Jurkat, Clone E6-1 (cell line): Measurements from ENCODE around the gene FOXK2. TPM values are rescaled to one million over a fixed set of nuclear protein-coding genes. Genes with fewer than 3 reads are reported as not detected.

ENCODE experiments used
- DNase-seq: peaks from one replicate; pipeline ENCODE4 v3.0.0-alpha.2; 2011; ENCODE audit warnings: low read depth, low spot score
- H3K4me3 ChIP-seq: 2 replicates; pipeline ENCODE4 v1.5.1; 2011; ENCODE audit warnings: mild to moderate bottlenecking, low read length, control low read depth, moderate library complexity
- polyA plus RNA-seq: library from polyadenylated mRNA; unstranded; fragments of >200 nt; gene quantifications from one replicate; pipeline ENCODE4 v1.2.1, GENCODE V29; 2012; ENCODE audit warnings: missing spikeins; ENCODE audit not compliant: insufficient read length, insufficient read depth

FOXK2 gene
- 51.4 TPM for polyA plus RNA-seq

DNA sequence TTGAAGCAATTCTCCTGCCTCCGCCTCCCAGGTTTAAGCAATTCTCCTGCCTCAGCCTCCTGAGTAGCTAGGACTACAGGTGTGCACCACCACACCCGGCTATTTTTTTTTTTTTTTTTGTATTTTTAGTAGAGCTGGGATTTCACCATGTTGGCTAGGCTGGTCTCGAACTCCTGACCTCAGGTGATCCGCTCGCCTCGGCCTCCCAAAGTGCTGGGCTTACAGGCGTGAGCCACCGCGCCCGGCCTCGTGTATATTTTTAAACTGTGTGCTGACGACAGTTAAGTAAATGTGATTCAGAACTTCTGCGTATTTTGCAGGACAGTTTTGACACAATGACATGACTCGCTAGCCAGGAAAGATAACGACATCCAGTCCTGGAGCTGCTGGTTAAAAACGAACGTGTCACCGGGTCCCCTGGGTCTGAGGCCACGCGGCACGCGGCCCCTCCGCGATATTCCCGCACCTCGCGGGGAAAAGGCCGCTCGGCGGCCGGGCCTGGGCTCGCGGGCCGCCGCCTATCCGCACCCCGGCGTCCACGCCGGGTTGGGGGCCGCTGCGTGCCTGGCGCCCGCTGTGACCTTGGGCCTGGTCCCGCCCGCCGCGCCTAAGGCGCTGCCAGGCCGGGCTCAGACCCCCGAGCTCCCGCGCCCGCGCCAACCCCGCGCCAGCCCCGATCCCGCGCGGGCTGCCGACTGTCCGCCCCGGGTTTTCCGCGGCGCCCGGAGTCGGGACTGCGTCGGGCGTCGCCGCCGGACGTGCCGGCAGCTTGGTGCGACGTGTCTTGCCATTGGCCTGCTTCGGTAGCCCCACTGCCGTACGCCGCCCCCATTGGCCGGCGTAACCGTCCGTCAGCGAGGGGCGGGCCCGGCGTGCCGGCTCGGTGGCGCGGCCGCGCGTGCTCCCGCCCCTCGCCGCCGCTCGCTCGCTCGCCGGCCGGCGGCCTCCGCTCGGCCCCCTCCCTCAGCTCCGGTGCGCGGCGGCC is at the start of gene FOXK2:
Gene FOXK2, plus strand, starts transcription at position 907 of the 985 bp plus-strand sequence. CDS start 157 bp downstream, outside the sequence.
- peak; percentile 92 for DNase-seq
- H3K4me3 ChIP-seq: peak within 1 kb of the TSS; percentile 80

DNA sequence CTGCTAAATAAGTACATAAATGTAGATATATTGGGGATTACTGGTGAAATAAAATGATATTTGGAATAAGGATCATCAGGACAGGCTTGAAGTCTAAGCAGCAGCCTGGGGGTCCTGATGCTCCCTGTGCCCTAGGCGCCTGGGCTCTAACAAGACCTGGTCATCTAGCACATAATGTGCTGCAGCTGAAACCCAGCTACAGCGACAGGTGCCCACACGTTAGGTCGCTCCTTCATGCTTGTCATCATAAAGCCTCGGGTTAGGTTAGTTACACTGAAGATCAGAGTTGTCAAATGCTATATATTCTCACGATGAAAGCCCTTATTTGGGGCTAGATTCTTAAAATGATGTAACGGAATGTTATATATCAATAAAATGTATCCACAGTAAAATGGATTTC is 49.5 kb upstream of the FOXK2 start:
- no peak for DNase-seq
- H3K4me3 ChIP-seq: no peak overlapping the region

DNA sequence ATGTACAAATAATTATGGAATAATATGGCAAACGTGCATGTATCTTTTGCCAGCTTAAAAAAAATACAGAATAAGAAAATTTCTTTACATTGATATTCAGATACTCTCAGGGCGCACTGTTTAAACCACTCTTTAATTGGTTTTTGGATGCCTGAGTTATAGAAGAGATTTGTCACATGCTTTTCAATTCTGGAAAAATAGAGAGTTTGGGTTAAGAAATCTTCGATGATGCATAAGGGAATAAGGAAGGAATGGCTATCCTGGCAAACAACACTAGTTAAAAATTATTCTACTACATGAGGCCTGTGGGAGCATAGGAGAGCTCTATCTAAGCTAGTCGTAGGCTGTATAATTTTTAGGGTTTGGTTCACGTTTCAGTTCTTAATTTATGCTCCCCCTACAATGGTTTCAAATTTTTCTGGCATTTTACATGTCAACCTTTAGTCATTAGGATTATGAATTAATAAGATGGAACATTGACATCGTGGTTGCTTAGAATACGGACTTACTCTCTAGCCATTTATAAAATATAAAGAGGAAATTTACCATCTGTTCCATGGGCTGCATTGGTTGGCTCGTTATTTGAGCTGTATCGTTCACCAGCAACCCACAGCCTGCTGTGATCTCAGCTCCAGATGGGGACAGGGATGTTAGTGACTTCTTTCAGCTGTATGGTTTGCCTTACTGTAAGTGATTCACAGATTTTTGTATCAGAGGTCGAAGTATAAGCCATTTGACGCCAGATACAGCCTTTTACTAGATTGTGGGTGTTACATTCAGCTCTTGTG is 45.1 kb upstream of the FOXK2 start:
- no peak overlapping the region for H3K4me3 ChIP-seq
- DNase-seq: no peak

DNA sequence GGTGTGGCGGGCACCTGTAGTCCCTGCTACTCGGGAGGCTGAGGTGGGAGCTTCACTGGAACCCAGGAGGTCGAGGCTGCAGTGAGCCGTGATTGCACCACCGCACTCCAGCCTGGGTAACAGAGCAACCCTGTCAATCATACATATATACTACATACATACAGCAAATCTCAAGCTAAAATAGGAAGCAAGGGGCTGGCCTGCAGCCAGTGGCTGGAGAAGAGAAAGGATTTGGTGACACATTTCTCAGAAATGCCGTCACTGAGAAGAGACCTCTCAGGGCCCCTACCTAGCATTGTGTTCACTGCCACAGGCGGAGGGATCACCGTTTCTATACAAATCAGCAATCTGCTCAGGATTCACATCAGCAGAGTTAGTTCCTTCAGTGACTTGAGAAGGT is 44.1 kb upstream of the FOXK2 start:
- no peak for DNase-seq
- no peak overlapping the region for H3K4me3 ChIP-seq

DNA sequence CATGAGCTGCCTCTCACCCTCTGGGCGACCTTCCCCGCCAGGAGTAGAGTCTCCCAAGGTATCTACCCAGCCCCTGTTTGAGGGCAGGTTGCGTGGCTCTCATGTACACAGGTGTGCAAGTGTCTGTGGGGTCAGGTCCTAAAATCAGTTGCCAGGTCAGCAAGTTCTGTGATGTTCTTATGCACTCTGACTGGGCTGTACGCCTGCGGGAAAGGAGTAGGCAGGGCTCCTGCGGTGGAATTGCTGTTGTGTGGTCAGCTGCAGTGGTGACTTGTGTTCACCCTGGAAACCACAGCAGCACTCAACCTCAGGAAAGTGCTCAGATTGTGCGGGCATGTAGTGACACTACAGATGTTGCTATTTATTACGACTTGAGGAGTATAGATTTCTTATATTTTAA is 41.6 kb upstream of the FOXK2 start:
- no peak overlapping the region for H3K4me3 ChIP-seq
- peak; percentile 19 for DNase-seq

DNA sequence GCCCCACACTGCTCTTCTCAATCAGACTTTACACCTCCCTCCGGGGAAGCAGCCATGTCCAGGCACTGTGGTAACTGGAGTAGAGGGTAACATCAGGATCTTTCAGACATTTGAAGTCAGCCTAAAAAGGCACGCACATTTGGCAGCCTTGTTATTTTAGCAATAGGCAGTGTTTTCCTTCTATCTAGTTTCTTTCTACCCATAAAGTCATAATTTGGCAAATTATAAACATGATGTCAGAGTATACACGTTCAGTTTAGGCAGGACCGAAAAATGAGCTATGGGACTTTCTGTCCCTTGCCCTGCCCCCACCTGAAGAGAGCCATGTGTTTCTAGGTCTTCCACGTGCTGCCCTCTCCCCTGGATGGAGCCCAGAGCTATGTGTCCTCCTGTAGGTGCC is 39.9 kb upstream of the FOXK2 start:
- DNase-seq: no peak
- H3K4me3 ChIP-seq: no peak overlapping the region

DNA sequence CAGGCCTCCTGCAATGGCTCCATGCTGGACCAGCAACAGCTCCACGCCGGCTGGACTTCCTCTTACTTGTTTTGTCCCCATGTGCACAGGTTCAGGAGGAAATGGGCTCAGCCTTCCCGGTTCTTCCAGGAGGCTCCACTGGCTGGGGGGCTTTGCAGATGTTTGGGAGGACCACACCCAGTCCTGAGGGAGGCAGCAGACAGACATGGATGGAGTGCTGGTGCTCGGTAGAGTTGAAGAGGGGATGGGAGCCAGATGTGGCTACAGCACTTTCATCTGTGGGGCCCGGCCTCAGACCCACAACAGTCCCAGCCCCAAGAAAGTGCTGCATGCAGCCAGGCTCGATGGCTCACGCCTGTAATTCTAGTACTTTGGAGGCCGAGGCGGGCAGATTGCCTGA is 39.2 kb upstream of the FOXK2 start:
- H3K4me3 ChIP-seq: no peak overlapping the region
- DNase-seq: no peak

DNA sequence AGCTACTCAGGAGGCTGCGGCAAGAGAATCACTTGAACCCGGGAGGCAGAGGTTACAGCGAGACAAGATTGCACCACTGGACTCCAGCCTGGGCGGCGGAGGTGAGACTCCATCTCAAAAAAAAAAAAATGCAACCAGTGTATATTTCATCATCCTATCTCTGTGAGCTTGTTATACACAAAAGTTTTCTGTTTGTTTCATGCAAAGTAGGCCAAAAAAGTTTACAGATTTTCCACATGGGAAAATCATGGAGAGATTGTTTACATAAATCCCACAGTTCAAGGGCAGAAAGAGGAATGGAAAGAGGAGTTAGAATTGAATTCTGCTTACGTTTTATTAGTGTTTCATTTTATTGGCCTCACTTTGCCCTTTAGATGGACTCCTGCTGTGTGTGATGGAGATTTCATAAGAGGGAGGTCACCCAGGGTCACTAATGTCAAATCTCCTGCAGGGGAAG is 36.3 kb upstream of the FOXK2 start:
- no peak for DNase-seq
- H3K4me3 ChIP-seq: no peak overlapping the region

DNA sequence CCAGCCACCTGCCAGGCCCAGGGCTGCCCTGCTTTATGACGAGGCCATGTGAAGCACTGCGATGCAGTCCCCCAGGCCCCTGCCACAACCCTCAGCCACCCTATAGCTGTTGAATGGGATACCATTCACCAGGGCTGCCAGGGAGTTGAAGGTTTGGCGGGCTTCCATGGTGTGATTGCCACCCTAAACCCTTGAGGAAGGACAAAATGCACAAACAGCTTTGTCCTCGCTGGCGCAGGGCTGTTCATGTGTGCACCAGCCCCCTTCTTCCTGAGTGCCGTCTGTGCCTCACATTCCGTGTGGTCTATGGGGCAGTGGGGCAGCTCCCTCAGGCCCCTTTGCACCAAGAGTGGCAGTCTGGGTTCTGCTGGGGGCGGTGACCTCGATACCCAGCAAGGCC is 35.7 kb upstream of the FOXK2 start:
- DNase-seq: no peak
- H3K4me3 ChIP-seq: no peak overlapping the region

DNA sequence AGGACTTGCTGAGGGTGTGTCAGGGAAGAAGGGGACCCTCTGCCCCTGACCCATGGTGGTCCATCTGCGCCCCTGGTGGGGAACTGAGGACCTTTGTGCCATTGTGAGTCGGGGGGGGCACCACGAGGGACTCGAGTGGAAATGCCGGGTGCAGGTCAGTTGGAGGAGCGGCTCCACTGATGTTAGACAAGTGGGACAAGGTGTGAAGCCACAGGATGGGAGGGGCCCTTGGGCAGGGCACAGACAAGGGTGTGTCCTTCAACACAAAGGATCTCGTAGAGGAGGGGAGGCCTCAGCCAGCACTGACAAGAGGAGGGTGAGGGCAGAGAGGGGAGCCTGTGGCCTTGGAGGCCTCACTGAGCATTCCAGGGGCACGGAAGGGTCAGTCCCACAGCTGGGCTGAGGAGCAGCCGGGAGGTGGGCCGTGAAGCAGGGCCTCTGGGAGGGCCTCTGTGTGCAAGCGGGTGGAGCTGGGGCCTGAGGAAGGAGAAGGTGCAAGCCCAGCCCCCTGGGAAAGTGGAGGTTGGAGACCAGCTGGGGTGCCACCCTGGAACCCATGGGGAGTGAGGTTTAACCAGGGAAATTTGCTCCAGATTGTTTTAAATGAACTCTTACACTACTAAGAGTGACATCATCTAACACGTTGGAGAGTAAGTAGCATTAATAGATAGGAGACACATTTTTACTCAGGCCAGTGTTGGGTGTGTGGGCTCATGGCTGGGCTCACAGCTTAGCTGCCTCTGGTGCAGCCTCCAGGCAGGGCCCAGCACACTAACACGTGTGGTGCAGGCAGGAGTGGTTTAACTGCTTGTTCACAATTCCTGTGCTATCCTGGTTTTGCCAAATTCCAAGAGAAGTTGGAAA is 33.1 kb upstream of the FOXK2 start:
- H3K4me3 ChIP-seq: no peak overlapping the region
- no peak for DNase-seq

DNA sequence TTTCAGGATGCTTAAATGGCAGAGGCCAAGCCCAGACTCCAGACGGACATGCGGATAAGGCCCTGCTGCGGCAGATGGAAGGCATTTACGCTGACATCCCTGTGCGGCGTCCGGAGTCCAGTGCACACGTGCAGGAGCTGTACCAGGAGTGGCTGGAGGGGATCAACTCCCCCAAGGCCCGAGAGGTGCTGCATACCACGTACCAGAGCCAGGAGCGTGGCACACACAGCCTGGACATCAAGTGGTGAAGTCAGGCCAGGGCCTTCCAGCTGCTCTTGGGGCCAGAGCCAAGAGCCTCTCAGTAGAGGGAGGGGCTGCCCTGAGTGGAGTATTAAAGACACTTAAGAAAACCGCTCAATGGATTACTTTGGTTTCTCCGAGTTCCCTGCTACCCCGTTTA is 31.6 kb upstream of the FOXK2 start:
- no peak for DNase-seq
- H3K4me3 ChIP-seq: no peak overlapping the region

DNA sequence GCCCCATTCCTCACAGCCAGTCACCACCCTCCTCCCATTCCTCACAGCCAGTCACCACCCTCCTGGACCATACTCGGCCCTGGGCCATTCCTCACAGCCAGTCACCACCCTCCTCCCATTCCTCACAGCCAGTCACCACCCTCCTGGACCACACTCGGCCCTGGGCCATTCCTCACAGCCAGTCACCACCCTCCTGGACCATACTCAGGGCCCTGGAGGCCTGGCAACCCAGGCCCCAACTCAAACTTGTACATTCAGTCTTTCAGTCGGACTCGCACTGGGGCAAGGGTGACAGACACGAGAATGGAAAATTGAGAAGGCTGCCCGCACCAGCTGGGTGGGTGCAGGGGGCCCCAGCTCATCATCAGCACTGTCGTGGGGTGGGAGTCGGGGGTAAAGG is 30.4 kb upstream of the FOXK2 start:
- no peak overlapping the region for H3K4me3 ChIP-seq
- no peak for DNase-seq

DNA sequence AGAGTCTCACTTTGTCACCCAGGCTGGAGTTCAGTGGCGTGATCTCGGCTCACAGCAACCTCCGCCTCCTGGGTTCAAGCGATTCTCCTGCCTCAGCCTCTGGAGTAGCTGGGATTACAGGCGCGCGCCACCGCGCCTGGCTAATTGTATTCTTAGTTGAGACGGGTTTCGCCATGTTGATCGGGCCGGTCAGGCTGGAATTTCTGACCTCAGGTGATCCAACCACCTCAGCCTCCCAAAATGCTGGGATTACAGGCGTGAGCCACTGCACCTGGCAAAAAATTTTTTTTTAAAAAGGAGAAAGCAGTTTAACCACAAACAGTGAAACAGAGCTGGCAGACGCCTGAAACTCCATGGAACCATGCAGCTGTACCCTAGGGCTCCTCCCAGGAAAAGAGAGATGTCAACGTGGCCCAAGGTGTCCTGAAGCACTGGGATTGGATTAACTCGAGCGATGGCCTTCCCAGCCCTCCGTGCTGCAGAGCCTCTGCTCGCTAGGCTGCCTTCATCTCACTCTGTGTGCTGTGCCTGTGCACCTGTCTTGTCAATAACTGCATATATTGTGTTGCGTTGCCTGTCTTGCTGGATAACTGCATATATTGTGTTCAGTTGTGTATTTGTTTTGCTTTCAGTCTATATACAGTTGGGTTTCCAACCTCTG is 29.6 kb upstream of the FOXK2 start:
- no peak for DNase-seq
- H3K4me3 ChIP-seq: no peak overlapping the region

DNA sequence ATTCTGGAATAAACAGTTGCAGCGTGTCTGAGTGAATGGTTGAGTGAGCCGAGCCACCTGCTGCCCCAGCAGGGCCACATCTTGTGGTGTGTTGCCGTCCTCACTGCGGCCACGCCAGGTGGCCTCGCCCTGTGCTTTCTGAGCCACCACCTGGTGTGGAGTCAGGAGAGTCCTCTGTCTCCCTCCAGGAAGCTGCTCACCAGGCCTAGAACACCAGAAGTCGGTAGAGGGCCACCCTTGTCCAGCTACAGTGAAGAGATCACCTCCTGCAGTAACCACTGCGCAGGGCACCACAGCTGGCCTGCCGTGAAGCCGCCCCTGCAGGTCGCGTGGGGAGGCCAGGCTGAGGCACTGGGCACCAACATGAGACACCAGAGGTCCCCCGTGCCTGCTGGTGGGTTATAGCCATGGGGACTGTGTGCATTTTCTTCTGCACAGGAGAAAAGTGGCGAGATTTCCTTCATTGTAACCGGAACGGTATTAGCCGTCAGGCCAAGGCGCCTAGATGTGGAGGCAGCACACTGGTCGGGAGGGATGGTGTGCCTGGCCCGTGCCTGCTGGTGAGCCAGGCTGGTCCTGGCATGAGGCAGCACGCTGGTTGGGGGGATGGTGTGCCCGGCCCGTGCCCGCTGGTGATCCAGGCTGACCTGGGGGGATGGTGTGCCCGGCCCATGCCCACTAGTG is 28.9 kb upstream of the FOXK2 start:
- no peak for DNase-seq
- no peak overlapping the region for H3K4me3 ChIP-seq

DNA sequence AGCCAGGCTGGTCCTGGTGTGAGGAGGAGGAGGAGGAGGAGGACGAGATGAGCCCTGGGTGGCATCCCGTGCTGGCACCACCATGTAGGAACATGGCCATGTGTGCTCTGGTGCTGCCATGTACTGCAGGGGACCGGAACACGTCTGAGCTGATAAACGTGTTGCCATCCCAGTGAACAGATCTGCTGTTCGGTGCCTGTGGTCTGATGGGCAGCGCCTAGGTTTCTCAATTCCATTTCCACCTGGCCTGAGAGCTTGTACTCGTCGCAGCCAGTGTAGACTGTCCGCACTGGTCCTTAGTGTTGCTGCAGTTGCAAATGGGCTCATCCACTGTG is 28.4 kb upstream of the FOXK2 start:
- no peak for DNase-seq
- no peak overlapping the region for H3K4me3 ChIP-seq

DNA sequence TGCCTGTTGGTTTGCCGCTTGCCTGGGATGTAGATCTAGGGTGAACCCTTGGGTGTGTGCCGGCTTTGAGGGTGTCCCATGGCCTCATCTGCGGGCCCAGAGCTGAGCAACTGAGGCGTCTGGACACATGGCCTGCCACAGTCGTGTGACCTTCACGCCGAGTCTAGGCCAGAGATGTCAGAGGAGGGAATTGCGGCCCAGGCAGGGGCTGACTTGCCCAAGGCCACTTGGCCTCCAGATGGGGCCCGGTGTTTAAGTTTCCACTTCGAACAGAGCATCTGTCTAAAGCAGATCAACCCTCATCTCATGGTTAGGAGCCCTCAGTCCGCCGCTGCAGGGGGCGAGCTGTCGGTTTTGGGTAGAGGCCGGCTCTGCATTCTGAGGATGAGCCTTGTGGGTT is 28.0 kb upstream of the FOXK2 start:
- H3K4me3 ChIP-seq: no peak overlapping the region
- DNase-seq: no peak

DNA sequence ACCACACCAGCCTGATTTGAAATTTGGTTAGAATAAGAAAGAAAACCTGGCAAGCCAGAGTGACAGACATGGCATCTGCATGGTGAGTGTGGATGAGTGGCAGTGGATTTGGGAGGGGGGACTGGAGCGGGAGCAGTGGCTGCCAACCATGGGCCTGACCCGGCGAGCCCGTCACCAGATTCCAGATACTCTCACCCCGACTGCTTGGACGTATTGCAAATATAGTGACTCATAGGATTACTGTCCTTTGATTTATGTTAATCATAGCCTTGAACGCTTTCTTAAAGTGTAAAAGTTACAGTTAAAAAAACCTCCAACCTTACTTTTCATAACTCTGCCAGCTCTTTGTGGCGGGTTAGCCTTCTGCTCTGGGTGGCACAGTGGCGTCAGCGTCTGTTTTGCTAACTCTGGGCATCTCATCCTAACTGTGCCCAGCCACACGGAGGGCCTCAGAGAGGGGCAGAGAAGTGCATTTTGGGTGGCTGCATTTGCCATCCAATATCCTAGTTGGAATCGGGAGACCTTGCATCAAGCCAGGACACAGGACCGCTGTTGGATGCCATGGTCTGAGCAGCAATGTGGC is 26.8 kb upstream of the FOXK2 start:
- no peak overlapping the region for H3K4me3 ChIP-seq
- DNase-seq: no peak

DNA sequence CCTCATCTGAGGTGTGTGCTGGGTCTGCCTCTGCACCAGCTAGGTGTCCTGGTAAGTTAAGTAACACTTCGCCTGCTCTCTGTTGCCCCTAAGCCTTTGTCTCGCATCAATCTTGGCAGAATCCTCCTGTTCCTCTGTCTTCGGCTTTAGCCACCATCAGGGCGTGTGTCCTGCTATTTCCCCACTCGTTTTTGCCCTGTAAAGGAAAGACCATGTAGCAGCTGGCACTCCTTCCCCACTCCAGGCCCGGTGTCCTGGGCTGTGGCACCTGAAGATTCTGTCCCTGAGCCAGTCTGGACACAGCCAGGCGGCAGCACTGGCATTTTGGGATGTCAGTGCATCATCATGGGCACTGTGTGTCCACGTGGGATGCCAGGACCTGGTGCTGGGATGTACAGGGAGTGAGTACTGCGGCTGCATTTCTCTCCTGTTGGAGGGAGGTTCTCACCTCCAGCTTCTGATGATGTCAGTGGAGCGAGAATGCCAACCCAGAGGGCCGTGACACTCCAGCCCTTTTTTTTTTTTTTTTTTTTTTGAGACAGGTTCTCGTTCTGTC is 26.2 kb upstream of the FOXK2 start:
- no peak overlapping the region for H3K4me3 ChIP-seq
- no peak for DNase-seq
